ENCODE results near the gene E2F4. TPM values are rescaled to one million over a fixed set of nuclear protein-coding genes. Genes with fewer than 3 reads are reported as not detected.

The E2F4 gene
- total RNA-seq, 1 donor from 2014 or later = 113 TPM

- no peak for DNase-seq (ENCODE audit: low spot score)
- Mint-ChIP-seq H3K27me3 (ENCODE audit: unreplicated experiment) (peaks cover 24% of the 10 kb centered on the region), H3K36me3 (ENCODE audit: low read depth, unreplicated experiment) (peaks cover 40% of the 10 kb centered on the region), H3K4me3 (ENCODE audit: unreplicated experiment) (peak overlapping the region; percentile 97), H3K4me1 (ENCODE audit: unreplicated experiment) (peaks cover 69% of the 10 kb centered on the region), H3K9me3 (ENCODE audit: unreplicated experiment) (no peaks in the 10 kb centered on the region), H3K27ac (ENCODE audit: unreplicated experiment) (peak overlapping the region; percentile 58)
- TF ChIP-seq CTCF (IDR thresholded peaks at IDR 0.05; ENCODE audit: unreplicated experiment) = no peak
These were observed 2.3 kb downstream of the E2F4 start for GRCh38 chr16:67194260-67194659.

- H3K9me3 Mint-ChIP-seq (ENCODE audit: unreplicated experiment) = no peaks in the 10 kb centered on the region
- H3K27ac Mint-ChIP-seq (ENCODE audit: unreplicated experiment) = peak overlapping the region; percentile 72
- H3K4me3 Mint-ChIP-seq (ENCODE audit: unreplicated experiment) = peak overlapping the region; percentile 86
- no peak for DNase-seq (ENCODE audit: low spot score)
- TF ChIP-seq CTCF (IDR thresholded peaks at IDR 0.05; ENCODE audit: unreplicated experiment) = no peak
- H3K4me1 Mint-ChIP-seq (ENCODE audit: unreplicated experiment) = peaks cover 63% of the 10 kb centered on the region
- peaks cover 40% of the 10 kb centered on the region for H3K36me3 Mint-ChIP-seq (ENCODE audit: low read depth, unreplicated experiment)
- peaks cover 28% of the 10 kb centered on the region for H3K27me3 Mint-ChIP-seq (ENCODE audit: unreplicated experiment)
These were observed 3.7 kb downstream of the E2F4 start for GRCh38 chr16:67195676-67196075.

GRCh38 chr16:67196881-67197280 is 4.9 kb downstream of the E2F4 start:
- peaks cover 23% of the 10 kb centered on the region for H3K27me3 Mint-ChIP-seq (ENCODE audit: unreplicated experiment)
- TF ChIP-seq CTCF (IDR thresholded peaks at IDR 0.05; ENCODE audit: unreplicated experiment) = no peak
- H3K4me1 Mint-ChIP-seq (ENCODE audit: unreplicated experiment) = peaks cover 52% of the 10 kb centered on the region
- peaks cover 40% of the 10 kb centered on the region for H3K36me3 Mint-ChIP-seq (ENCODE audit: low read depth, unreplicated experiment)
- no peaks in the 10 kb centered on the region for H3K9me3 Mint-ChIP-seq (ENCODE audit: unreplicated experiment)
- H3K4me3 Mint-ChIP-seq (ENCODE audit: unreplicated experiment) = peak overlapping the region; percentile 86
- H3K27ac Mint-ChIP-seq (ENCODE audit: unreplicated experiment) = peak overlapping the region; percentile 61
- no peak for DNase-seq (ENCODE audit: low spot score)

GRCh38 chr16:67197704-67198103 is 5.7 kb downstream of the E2F4 start:
- H3K4me1 Mint-ChIP-seq (ENCODE audit: unreplicated experiment) = peaks cover 49% of the 10 kb centered on the region
- no peaks in the 10 kb centered on the region for H3K9me3 Mint-ChIP-seq (ENCODE audit: unreplicated experiment)
- TF ChIP-seq CTCF (IDR thresholded peaks at IDR 0.05; ENCODE audit: unreplicated experiment) = no peak
- H3K36me3 Mint-ChIP-seq (ENCODE audit: low read depth, unreplicated experiment) = peaks cover 38% of the 10 kb centered on the region
- DNase-seq (ENCODE audit: low spot score) = no peak
- H3K27ac Mint-ChIP-seq (ENCODE audit: unreplicated experiment) = peak overlapping the region; percentile 9
- peaks cover 22% of the 10 kb centered on the region for H3K27me3 Mint-ChIP-seq (ENCODE audit: unreplicated experiment)
- peak overlapping the region; percentile 25 for H3K4me3 Mint-ChIP-seq (ENCODE audit: unreplicated experiment)

- peaks cover 46% of the 10 kb centered on the region for H3K4me1 Mint-ChIP-seq (ENCODE audit: unreplicated experiment)
- no peaks in the 10 kb centered on the region for H3K9me3 Mint-ChIP-seq (ENCODE audit: unreplicated experiment)
- no peak overlapping the region for H3K4me3 Mint-ChIP-seq (ENCODE audit: unreplicated experiment)
- DNase-seq (ENCODE audit: low spot score) = peak; percentile 60
- H3K27me3 Mint-ChIP-seq (ENCODE audit: unreplicated experiment) = peaks cover 20% of the 10 kb centered on the region
- TF ChIP-seq CTCF (IDR thresholded peaks at IDR 0.05; ENCODE audit: unreplicated experiment) = peak; percentile 61
- no peak overlapping the region for H3K27ac Mint-ChIP-seq (ENCODE audit: unreplicated experiment)
- peaks cover 34% of the 10 kb centered on the region for H3K36me3 Mint-ChIP-seq (ENCODE audit: low read depth, unreplicated experiment)
These were observed 6.3 kb downstream of the E2F4 start for GRCh38 chr16:67198238-67198734.

Measured in endothelial cell (in vitro differentiated cells).